Raji (cell line): Measurements from ENCODE around the gene LMF2.

Experiments used
- POLR2A ChIP-seq: IDR thresholded peaks from 2 replicates; pipeline ENCODE4 v1.6.1; 2011; ENCODE audit warnings: low read depth, low read length, control low read depth; ENCODE audit not compliant: insufficient read depth

The LMF2 gene

DNA sequence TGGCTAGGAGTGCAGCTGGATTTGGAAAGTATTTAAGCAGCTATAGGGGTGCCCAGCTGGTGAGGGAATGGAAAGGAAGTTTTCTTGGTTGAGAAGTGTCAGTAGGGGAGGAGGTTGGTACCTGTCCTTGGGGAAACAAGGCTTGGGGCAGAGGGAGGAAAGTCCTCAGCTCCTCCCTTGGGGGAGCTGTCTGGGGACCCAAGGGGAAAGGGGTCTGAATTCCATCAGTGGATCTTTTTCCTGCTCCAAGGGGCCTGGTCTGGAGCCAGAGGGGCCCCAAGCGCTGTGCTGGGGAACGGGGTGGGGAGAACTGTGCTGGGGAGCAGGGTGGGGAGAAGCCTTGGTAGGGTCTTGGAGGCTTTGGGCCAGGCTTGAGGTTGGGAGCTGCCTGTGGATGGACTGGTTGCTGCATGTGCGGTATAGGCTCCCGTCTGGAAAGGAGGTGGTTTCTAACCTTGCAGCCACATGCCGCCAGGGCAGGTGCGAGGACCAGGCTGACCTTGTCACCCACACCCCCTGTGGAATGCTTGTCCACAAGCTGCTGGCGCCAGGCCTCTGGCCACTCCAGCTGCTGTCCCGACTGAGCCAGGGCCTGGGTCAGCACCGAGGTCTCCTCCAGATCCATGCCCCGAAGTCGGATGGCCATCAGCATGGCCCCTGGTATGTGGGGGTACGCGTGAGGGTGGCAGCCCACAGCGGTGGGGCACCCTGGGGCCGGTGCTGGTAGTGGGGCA is 21.3 kb upstream of the LMF2 start:
- TF ChIP-seq POLR2A, result peak; percentile 60

- no peak for TF ChIP-seq POLR2A
Observed at GRCh38 chr22:50527921-50528681, 20.6 kb upstream of the LMF2 start.

DNA sequence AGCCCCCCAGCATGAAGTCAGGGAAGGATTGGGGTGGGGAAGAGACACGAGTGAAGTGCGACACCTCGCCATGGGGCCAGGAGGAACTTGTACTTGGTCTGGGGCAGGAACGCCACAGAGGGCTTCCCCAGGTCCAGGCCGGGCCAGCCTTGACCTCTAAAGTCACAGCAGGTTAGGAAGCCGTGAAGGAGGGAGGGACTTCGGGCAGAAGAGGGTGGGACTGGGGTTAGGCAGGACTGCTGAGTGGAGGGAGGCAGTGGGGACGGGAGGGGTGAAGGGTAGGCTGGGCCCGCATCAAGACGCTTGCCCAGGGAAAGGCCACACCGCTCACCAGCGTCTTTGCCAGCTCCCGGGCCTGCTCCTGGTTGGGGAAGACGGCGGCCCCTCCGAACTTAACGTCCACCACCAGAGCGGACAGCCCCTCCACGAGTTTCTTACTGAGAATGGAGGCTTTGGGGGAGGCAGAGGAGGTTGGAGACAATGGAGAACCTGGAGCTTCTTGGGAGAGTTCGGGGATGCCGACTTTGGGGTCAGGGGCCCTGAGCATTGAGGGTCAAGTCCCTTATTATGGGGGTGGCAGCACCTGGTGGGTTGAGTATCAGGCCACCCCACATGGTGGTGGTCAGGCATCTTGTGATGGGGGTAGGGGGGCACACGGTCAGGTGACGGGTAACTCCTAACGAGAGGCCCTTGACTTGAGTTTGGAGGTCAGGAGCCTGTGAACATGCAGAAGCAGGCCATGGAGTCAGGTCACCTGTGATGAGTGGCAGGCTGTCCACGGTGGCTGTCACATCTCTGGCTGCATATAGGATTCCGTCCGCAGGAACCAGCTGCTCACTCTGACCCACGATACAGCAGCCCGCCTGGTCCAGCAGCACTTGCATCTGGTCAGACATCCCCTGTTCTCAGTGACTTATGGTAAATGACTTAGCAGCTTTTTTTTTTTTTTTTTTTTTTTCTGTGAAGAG is 19.6 kb upstream of the LMF2 start:
- TF ChIP-seq POLR2A, result peak; percentile 90

- peak; percentile 38 for TF ChIP-seq POLR2A
Observed at GRCh38 chr22:50526108-50526833, 18.8 kb upstream of the LMF2 start.

DNA sequence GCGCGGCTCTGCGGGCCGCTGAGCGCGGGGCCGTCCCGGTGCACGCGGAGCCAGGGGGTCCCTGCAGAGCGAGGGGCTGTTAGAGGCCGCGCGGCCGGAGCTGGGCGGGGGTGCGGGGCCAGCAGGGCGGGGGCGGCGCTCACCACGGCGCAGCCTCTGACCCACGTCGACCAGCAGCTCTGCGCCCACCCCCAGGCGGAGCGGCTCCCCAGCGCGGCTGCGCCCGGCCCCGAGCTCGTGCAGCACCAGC is 18.3 kb upstream of the LMF2 start:
- no peak for TF ChIP-seq POLR2A

GRCh38 chr22:50525104-50525857 is 17.8 kb upstream of the LMF2 start, which contains the start of gene SCO2:
TSS of gene SCO2 (minus strand) at chr22:50525598. CDS start at chr22:50524411, 1,187 bp downstream.
- peak; percentile 77 for TF ChIP-seq POLR2A

GRCh38 chr22:50524676-50525103 is 17.2 kb upstream of the LMF2 start:
- TF ChIP-seq POLR2A, result no peak

DNA sequence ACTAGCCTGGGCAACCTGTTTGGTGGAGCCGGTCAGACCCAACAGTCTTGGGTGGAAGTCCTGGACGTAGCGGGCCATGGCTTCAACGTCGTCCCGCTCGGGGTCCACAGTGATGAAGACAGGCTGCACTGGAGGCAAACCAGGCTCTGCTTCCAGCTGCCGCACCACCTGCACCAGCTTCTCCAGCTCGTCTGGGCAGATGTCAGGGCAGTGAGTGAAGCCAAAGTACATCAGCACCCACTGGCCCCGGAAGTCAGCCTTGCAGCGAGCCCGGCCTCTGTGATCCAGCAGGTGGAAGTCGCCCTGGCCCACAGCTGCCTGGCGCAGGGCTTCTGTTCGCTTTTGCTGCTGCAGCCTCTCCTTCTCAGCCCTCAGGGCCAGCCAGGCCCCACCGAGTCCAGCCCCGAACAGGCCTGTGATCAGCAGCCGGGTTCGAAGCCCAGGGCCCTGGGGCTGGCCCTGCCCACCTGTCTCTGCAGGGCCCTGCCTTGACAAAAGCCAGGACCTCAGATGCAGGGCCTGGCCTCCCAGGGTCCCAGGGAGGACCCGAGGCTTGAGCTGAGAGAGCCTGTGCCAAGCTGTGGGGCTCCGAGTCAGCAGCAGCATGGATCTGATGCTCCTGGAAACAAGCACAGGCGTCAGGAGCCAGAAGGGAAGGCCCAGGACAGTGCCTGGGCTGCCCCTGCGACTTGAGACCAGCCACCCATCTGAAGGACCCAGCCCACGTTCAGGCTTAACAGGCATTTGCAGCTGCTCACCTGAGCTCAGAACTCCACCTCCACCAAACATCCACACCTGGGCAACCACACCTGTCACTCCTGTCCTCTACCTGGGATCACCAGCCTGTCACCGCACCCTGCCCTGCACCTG is 16.5 kb upstream of the LMF2 start:
- no peak for TF ChIP-seq POLR2A

- TF ChIP-seq POLR2A, result 0 out of 2 replicates have a peak, but pooled peaks have one; percentile 18
Observed at GRCh38 chr22:50523458-50523805, 15.9 kb upstream of the LMF2 start.

DNA sequence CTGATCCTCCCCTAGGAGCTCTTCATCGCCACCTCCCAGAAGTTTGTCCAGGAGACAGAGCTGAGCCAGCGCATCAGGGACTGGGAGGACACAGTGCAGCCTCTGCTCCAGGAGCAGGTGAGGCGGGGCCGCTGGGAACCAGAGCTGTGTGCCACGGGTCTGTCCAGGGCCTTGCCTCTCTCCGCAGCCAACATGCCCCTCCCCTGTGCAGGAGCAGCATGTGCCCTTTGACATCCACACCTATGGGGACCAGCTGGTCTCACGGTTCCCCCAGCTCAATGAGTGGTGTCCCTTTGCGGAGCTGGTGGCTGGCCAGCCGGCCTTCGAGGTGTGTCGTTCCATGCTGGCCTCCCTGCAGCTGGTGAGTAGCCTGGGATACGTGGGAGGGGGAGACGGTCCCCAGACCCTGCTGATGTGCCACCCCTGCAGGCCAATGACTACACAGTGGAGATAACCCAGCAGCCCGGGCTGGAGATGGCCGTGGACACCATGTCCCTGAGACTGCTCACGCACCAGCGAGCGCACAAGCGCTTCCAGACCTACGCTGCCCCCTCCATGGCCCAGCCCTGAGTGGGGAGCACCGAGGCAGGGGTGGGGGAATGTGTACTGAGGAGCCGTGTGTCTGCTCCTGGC is 15.4 kb upstream of the LMF2 start:
- TF ChIP-seq POLR2A, result 0 out of 2 replicates have a peak, but pooled peaks have one; percentile 2

DNA sequence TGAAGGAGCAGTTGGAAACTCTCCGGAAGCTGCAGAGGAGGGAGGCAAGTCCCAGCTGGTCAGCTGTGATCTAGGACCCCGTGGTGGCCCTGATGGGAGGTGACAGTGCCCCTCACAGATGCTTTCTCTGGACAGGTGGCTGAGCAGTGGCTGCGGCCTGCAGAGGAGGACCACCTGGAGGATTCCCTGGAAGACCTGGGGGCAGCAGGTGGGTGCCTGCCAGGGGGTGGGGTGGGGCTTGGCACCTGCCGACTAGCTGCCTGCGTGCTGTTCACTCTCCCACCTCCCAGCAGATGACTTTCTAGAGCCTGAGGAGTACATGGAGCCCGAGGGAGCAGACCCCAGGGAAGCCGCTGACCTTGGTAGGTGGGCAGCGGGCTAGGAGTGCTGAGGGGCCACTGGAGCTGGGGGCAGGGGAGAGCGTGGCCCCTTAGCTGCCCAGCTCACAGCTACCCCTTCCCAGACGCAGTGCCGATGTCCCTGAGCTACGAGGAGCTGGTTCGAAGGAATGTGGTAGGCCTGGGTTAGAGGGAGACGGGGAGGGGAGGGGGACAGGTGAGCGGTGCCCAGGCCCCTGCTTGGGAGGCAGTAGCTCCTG is 14.8 kb upstream of the LMF2 start:
- TF ChIP-seq POLR2A, result no peak

DNA sequence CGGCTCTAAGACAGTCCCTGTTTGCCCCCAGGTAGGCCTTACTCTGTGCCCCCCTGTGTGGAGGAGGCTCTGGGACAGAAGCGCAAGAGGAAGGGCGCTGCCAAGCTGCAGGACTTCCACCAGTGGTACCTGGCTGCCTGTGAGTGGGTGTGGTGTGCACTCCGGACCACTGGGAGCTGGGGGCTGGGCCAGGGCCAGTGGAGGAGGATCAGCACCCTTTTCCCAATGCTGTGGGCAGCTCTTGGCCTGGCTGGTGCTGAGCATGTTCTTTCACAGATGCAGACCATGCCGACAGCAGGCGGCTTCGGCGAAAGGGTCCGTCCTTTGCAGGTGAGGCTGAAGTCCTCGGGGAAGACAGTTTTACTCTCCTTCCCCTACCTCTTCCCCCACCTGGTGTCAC is 14.2 kb upstream of the LMF2 start:
- TF ChIP-seq POLR2A, result no peak

DNA sequence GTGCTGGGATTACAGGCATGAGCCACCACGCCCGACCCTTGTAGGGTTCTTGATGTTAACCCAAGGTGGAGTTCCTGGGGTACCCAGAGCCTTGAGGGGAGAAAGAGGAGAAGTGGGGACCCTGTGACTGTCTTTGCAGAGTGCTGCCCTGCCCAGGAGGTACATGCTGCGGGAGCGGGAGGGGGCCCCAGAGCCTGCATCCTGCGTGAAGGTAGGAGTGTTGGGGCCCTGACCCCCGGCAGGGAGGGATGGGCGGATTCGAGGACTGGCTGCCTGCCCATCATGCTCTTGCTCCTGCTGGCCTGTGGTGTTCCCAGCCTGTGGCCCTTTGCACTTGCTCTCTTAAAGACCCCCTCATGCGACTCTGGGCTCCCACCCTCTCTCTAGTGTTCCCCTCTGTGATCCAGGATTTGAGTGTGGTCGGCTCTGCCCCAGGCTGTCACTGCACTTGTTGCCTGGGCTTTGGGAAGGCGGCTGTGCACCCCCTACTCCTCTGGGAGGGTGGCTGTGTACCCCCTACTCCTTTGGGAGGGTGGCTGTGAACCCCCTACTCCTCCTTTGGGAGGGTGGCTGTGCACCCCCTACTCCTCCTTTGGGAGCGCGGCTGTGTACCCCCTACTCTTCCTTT is 13.4 kb upstream of the LMF2 start:
- no peak for TF ChIP-seq POLR2A
